HepG2 (cell line): ENCODE results near the gene SSR2. TPM values are rescaled to one million over a fixed set of nuclear protein-coding genes. Genes with fewer than 3 reads are reported as not detected.

Experiments
- ARNT2 ChIP-seq: sonication (generic); formaldehyde crosslinking; IDR thresholded peaks from 2 replicates; pipeline ENCODE4 v1.8.0; 2022; ENCODE audit warnings: mild to moderate bottlenecking, low read depth, missing genetic modification reagents, moderate library complexity
- CEBPB ChIP-seq: IDR thresholded peaks from 2 replicates; pipeline ENCODE4 v1.6.1; 2011; ENCODE audit warnings: low read depth, low read length, improper control_type of control experiment, borderline replicate concordance
- FOXO1 ChIP-seq: sonication (generic); formaldehyde crosslinking; IDR thresholded peaks from 2 replicates; pipeline ENCODE4 v1.4.0; 2020; ENCODE audit warnings: missing genetic modification reagents
- IKZF1 ChIP-seq: fragments of 450-650 bp; IDR thresholded peaks from 2 replicates; pipeline ENCODE4 v1.7.1; 2016
- LBX2 ChIP-seq: sonication (generic); formaldehyde crosslinking; IDR thresholded peaks from 2 replicates; pipeline ENCODE4 v1.5.0; 2020; ENCODE audit warnings: missing genetic modification reagents, mild to moderate bottlenecking, borderline replicate concordance
- MTA3 ChIP-seq: sonication (generic); formaldehyde crosslinking; IDR thresholded peaks from 2 replicates; pipeline ENCODE4 v1.4.0; 2020; ENCODE audit warnings: missing genetic modification reagents
- STAG1 ChIP-seq: sonication (generic); formaldehyde crosslinking; IDR thresholded peaks from 2 replicates; pipeline ENCODE4 v1.4.0; 2020; ENCODE audit warnings: missing genetic modification reagents
- U2AF1 ChIP-seq: fragments of 200-400 bp; formaldehyde crosslinking; optimal IDR thresholded peaks from 2 replicates; pipeline ENCODE3; 2017; ENCODE audit warnings: mild to moderate bottlenecking, low read depth, low read length
- ZNF318 ChIP-seq: sonication (generic); formaldehyde crosslinking; IDR thresholded peaks from 2 replicates; pipeline ENCODE4 v1.4.0; 2020; ENCODE audit warnings: mild to moderate bottlenecking, missing genetic modification reagents
- ZNF773 ChIP-seq: sonication (generic); formaldehyde crosslinking; IDR thresholded peaks from 2 replicates; pipeline ENCODE4 v1.4.0; 2020; ENCODE audit warnings: missing genetic modification reagents, borderline replicate concordance
- ZNF792 ChIP-seq: IDR thresholded peaks from 2 replicates; pipeline ENCODE4 v1.6.1; 2016
- polyA plus RNA-seq, 8 experiments: library from polyadenylated mRNA; depleted of rRNA in 3 of 8; stranded (reverse) in 7 of 8; unstranded in 1 of 8; fragments of >200 nt; fragmentation: Illumina TruSeq in 4 of 8; extraction: Trizol in 4 of 8; gene quantifications; 2 replicates each; pipeline versions ENCODE4 v1.2.1 to v1.2.3, GENCODE V29; 2011 to 2016; ENCODE audit warnings: low read depth in 4 of 8, missing spikeins in 1 of 8, mixed read lengths in 1 of 8; ENCODE audit not compliant: insufficient read depth in 1 of 8
- total RNA-seq, 5 experiments: library from RNA; depleted of rRNA; stranded (reverse); fragments of >200 nt; fragmentation: Illumina TruSeq; extraction: Trizol; gene quantifications; 2 replicates each; pipeline ENCODE4 v1.2.3, GENCODE V29; 2016; ENCODE audit warnings: low read depth in 1 of 5
- TF ChIP-seq, protein P1 (sequence below): sonication (generic); formaldehyde crosslinking; IDR thresholded peaks from 2 replicates; pipeline ENCODE4 v1.4.0; 2020; ENCODE audit warnings: missing genetic modification reagents
- TF ChIP-seq, protein P2 (sequence below): IDR thresholded peaks from 2 replicates; pipeline ENCODE4 v1.4.0; 2020; ENCODE audit warnings: mild to moderate bottlenecking, missing genetic modification reagents

Gene SSR2
- total and polyA plus RNA-seq, 2 of the 13 experiments (the other 11 are each of a cell fraction or from before 2014, with no cell fraction given): 284 to 461 TPM

GRCh38 chr1:155967341-155968050 is 53.3 kb downstream of the SSR2 start (continued):
- TF ChIP-seq ZNF318 (CRISPR knock-in tag) (no peak), ZNF792 (CRISPR knock-in tag) (no peak), U2AF1 (no peak), IKZF1 (no peak), STAG1 (CRISPR knock-in tag) (peak; percentile 18; the same call in 1 of the 2 replicates), ARNT2 (CRISPR knock-in tag) (0 out of 2 replicates have a peak, but pooled peaks have one; percentile 57), LBX2 (CRISPR knock-in tag) (peak; percentile 74; the same call in 1 of the 2 replicates), MTA3 (CRISPR knock-in tag) (no peak), FOXO1 (CRISPR knock-in tag) (peak; percentile 87), CEBPB (no peak), ZNF773 (CRISPR knock-in tag) (no peak)
- TF ChIP-seq, protein P1, sequence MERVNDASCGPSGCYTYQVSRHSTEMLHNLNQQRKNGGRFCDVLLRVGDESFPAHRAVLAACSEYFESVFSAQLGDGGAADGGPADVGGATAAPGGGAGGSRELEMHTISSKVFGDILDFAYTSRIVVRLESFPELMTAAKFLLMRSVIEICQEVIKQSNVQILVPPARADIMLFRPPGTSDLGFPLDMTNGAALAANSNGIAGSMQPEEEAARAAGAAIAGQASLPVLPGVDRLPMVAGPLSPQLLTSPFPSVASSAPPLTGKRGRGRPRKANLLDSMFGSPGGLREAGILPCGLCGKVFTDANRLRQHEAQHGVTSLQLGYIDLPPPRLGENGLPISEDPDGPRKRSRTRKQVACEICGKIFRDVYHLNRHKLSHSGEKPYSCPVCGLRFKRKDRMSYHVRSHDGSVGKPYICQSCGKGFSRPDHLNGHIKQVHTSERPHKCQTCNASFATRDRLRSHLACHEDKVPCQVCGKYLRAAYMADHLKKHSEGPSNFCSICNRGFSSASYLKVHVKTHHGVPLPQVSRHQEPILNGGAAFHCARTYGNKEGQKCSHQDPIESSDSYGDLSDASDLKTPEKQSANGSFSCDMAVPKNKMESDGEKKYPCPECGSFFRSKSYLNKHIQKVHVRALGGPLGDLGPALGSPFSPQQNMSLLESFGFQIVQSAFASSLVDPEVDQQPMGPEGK: peak; percentile 16; the same call in 1 of the 2 replicates
- TF ChIP-seq, protein P2, sequence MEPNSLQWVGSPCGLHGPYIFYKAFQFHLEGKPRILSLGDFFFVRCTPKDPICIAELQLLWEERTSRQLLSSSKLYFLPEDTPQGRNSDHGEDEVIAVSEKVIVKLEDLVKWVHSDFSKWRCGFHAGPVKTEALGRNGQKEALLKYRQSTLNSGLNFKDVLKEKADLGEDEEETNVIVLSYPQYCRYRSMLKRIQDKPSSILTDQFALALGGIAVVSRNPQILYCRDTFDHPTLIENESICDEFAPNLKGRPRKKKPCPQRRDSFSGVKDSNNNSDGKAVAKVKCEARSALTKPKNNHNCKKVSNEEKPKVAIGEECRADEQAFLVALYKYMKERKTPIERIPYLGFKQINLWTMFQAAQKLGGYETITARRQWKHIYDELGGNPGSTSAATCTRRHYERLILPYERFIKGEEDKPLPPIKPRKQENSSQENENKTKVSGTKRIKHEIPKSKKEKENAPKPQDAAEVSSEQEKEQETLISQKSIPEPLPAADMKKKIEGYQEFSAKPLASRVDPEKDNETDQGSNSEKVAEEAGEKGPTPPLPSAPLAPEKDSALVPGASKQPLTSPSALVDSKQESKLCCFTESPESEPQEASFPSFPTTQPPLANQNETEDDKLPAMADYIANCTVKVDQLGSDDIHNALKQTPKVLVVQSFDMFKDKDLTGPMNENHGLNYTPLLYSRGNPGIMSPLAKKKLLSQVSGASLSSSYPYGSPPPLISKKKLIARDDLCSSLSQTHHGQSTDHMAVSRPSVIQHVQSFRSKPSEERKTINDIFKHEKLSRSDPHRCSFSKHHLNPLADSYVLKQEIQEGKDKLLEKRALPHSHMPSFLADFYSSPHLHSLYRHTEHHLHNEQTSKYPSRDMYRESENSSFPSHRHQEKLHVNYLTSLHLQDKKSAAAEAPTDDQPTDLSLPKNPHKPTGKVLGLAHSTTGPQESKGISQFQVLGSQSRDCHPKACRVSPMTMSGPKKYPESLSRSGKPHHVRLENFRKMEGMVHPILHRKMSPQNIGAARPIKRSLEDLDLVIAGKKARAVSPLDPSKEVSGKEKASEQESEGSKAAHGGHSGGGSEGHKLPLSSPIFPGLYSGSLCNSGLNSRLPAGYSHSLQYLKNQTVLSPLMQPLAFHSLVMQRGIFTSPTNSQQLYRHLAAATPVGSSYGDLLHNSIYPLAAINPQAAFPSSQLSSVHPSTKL: peak; percentile 72
